ENCODE results near the gene IL1R2. TPM values are rescaled to one million over a fixed set of nuclear protein-coding genes. Genes with fewer than 3 reads are reported as not detected.

The IL1R2 gene
- total and polyA plus RNA-seq, 2 of the 8 experiments (the other 6 are each of a cell fraction or from before 2014, with no cell fraction given): 0.06 TPM; not detected in 1

DNA sequence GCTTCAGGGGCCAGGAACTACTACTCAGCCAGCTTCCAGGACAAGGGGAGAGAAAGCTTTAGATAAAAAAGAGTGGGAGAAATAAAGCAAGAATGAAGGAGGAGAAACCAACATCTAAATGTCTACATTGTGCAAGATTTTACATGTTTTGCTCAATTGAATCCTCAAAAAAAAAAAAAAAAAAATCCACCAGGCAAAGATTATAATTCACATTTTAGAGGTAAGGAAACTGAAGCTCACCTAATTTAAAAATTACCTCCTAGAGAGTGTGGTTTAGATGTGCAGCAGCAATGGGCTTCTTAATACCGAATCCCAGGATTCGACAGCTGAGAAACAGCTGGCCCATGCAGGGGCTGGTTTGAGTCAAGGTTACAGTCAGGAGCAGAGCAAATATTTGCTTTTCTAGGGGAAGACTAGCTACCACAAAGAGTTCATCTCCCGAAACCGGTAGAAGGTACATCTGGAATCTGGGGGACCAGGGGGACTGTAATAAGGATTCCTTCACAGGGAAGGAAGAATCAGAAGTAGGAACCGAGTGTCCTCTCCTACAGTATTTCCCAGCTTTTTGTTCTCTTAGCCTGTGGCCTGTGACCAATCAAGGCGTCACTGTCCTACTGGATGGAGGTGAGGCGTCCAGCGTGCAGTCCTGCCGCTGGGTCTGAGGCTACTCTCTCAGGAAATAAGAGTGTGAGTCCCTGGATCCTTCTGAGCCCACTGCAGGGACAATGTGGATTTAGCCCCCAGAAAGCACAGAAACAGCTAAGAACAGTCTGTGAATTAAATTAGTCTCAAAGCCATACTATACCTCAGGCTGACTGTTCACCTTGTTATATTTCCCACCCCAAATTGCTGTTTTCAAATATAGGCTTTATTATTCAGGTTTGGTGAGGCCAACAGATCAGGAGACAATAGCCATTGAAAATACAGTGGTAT, 42.3 kb downstream of the IL1R2 start:
- Histone ChIP-seq H3K27ac (ENCODE audit: low read depth, low read length) (no peak overlapping the region), H2AK5ac (ENCODE audit: low read depth, low read length) (no peak overlapping the region), H2BK120ac (replicated peaks; ENCODE audit: low read depth, low read length) (no peak overlapping the region), H2AFZ (ENCODE audit: low read length) (no peak overlapping the region), H3K4ac (replicated peaks; ENCODE audit: insufficient read length, low read depth, low read length) (no peak overlapping the region), H3K9ac (replicated peaks in 1 of 4; ENCODE audit: extremely low read depth in 1 of 4, low read depth in 3 of 4, low read length in 3 of 4) (no peak overlapping the region), H3K23me2 (ENCODE audit: low read depth, low read length) (no peaks in the 10 kb centered on the region), H4K8ac (ENCODE audit: extremely low read depth, insufficient read depth, low read length) (no peak overlapping the region), H2BK12ac (ENCODE audit: low read depth, low read length) (no peak overlapping the region), H3K9me3 (ENCODE audit: insufficient read depth in 2 of 2, low read depth in 1 of 2, low read length in 1 of 2) (no peaks in the 10 kb centered on the region), H3K14ac (ENCODE audit: insufficient read length) (no peak overlapping the region), H3K79me2 (ENCODE audit: control insufficient read depth in 1 of 2, insufficient read depth in 2 of 2, low read length in 2 of 2) (no peaks in the 10 kb centered on the region), H3K4me3 (ENCODE audit: extremely low read depth in 1 of 4, insufficient read depth in 2 of 4, low read depth in 3 of 4, low read length in 4 of 4) (no peak overlapping the region), H3K36me3 (ENCODE audit: control insufficient read depth in 2 of 4, insufficient read depth in 4 of 4, low read length in 3 of 4) (no peaks in the 10 kb centered on the region), H3K27me3 (replicated peaks in 1 of 4; ENCODE audit: control insufficient read depth in 3 of 4, extremely low read depth in 1 of 4, insufficient read depth in 3 of 4, low read length in 3 of 4) (no peaks in the 10 kb centered on the region), H2BK15ac (ENCODE audit: low read length) (no peak overlapping the region), H3K23ac (ENCODE audit: insufficient read length) (no peak overlapping the region), H2BK5ac (ENCODE audit: low read depth, low read length) (no peak overlapping the region), H3K79me1 (ENCODE audit: low read depth, low read length) (no peaks in the 10 kb centered on the region), H4K5ac (ENCODE audit: insufficient read length, low read depth, low read length) (no peak overlapping the region), H4K20me1 (replicated peaks in 1 of 2; ENCODE audit: control insufficient read depth in 1 of 2, insufficient read depth in 2 of 2, low read length in 2 of 2) (no peaks in the 10 kb centered on the region), H2BK20ac (ENCODE audit: low read length) (no peak overlapping the region), H4K91ac (replicated peaks; ENCODE audit: insufficient read length, low read length) (no peak overlapping the region), H3K4me1 (replicated peaks in 1 of 4; ENCODE audit: control insufficient read depth in 3 of 4, insufficient read depth in 4 of 4, low read length in 3 of 4) (peaks cover 0 to 3% (median 0%) of the 10 kb centered on the region in 4 experiments; a peak in 1 of 7 replicates), H3K56ac (replicated peaks; ENCODE audit: insufficient read length, low read depth, low read length) (no peak overlapping the region), H3K4me2 (ENCODE audit: insufficient read depth in 1 of 2, low read depth in 2 of 2, low read length in 2 of 2) (no peak overlapping the region), H3K18ac (ENCODE audit: extremely low read depth, low read length) (no peak overlapping the region)
- WGBS, 2 experiments (ENCODE audit: extremely low coverage in 1 of 2, insufficient coverage in 1 of 2, insufficient read length in 1 of 2, insufficient replicate concordance in 2 of 2, low coverage in 1 of 2, low lambda C conversion rate in 2 of 2, missing lambda C conversion rate in 1 of 2): 90% methylated on average over 9 of the region's 9 CpGs; no CpG with 5 or more reads in 1 of the 2 experiments
- ChIA-PET POLR2A (ENCODE audit: partially characterized antibody) (no interaction called here), CTCF (ENCODE audit: partially characterized antibody) (interaction anchor here (0.7 to 5.4 kb wide), 7 partner anchors 14 to 316 kb away, joined by 3 to 38 read pairs (median 4); no protein-coding TSS in a partner anchor)
- DNase-seq (ENCODE audit: low read depth in 1 of 2, low spot score in 2 of 2) (no peak), FAIRE-seq (no peak)
- TF ChIP-seq SUZ12 (IDR thresholded peaks at IDR 0.05; ENCODE audit: low read length) (no peak), NRF1 (IDR thresholded peaks at IDR 0.05; ENCODE audit: low read depth, low read length) (no peak)
